ENCODE results near the gene RAF1.

- TF ChIP-seq CTCF (IDR thresholded peaks at IDR 0.05 in 4 of 5, conservative IDR thresholded peaks at IDR 0.05 in 1 of 5) (no peak), POLR2A (IDR thresholded peaks at IDR 0.05) (no peak)
Measured at GRCh38 chr3:12586403-12586802, 77.5 kb downstream of the RAF1 start.
